ENCODE measurements around the gene HS3ST5. TPM values are rescaled to one million over a fixed set of nuclear protein-coding genes. Genes with fewer than 3 reads are reported as not detected.
"Not testable (repeated sequence)": the region's sequence is repeated elsewhere in the genome, so short reads cannot be mapped to it uniquely, and the experiment has no call there.

HS3ST5 gene
- total RNA-seq, 3 donors from 2014 or later, result not detected

DNA sequence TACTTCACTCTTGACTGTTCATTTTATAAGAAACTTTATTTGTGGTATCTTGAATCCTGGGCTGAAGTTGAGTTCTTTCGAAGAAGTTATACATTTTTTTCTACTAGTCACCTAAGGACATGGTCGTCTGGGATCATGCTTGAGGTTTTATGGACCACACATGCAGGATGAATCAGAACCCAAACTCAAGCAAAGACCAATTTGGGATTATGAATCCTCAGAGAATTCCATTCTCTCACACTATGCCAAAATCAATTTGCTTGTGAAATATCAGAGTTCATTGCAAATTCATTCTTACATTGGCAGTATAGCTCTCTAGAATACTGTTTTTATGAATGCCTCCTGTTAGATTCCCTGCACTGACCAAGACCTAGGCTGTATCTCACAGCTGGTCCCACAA lies 257.6 kb downstream of the HS3ST5 start:
- TF ChIP-seq POLR2AphosphoS5 (IDR thresholded peaks at IDR 0.05) (no peak), POLR2A (IDR thresholded peaks at IDR 0.05) (no peak)
- TF ChIP-seq, protein P1, sequence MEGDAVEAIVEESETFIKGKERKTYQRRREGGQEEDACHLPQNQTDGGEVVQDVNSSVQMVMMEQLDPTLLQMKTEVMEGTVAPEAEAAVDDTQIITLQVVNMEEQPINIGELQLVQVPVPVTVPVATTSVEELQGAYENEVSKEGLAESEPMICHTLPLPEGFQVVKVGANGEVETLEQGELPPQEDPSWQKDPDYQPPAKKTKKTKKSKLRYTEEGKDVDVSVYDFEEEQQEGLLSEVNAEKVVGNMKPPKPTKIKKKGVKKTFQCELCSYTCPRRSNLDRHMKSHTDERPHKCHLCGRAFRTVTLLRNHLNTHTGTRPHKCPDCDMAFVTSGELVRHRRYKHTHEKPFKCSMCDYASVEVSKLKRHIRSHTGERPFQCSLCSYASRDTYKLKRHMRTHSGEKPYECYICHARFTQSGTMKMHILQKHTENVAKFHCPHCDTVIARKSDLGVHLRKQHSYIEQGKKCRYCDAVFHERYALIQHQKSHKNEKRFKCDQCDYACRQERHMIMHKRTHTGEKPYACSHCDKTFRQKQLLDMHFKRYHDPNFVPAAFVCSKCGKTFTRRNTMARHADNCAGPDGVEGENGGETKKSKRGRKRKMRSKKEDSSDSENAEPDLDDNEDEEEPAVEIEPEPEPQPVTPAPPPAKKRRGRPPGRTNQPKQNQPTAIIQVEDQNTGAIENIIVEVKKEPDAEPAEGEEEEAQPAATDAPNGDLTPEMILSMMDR (IDR thresholded peaks at IDR 0.05), result no peak
- H3K4me3 ChIP-seq, result no peak overlapping the region
- no peak overlapping the region for H3K27ac ChIP-seq
- intact Hi-C loops (cut with DNase I; ENCODE audit: low total_unique reads), result no loop called here
- DNase-seq (ENCODE audit: low spot score in 2 of 2), result no peak
- H3K27me3 ChIP-seq, result no peaks in the 10 kb centered on the region
- no peaks in the 10 kb centered on the region for H3K36me3 ChIP-seq
- no peaks in the 10 kb centered on the region for H3K4me1 ChIP-seq
- H3K9me3 ChIP-seq, result no peaks in the 10 kb centered on the region

DNA sequence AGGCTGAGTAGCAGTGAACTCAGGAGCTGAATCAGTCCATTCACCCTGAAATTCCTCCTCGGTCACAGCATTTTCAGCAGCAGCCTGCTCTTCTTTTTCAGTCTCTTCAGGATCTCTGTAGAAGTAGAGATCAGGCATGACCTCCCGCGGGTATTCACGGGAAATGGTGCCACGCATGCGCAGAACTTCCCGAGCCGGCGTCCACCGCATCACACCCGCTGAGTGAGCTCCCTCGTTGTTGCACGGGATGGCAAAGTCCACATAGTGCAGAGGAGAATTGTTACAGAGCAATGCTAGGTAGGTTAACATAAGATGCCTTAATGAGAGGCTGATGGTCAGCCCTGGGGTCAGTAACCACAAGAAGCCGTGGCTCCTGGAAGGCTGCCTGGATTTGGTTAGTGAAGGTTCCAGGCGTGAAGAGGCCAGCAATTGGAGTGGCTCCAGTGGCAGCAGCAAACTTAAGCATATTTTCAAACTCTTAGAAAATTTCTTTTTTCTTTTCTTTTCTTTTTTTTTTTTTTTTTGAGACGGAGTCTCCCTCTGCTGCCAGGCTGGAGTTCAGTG lies 258.4 kb downstream of the HS3ST5 start:
- Histone ChIP-seq H3K4me1 (no peaks in the 10 kb centered on the region), H3K27ac (no peak overlapping the region), H3K9me3 (no peaks in the 10 kb centered on the region), H3K4me3 (no peak overlapping the region), H3K36me3 (no peaks in the 10 kb centered on the region), H3K27me3 (no peaks in the 10 kb centered on the region)
- no peak for TF ChIP-seq POLR2AphosphoS5 (IDR thresholded peaks at IDR 0.05)
- TF ChIP-seq, protein P1 (IDR thresholded peaks at IDR 0.05), result no peak
- no peak for TF ChIP-seq POLR2A (IDR thresholded peaks at IDR 0.05)
- intact Hi-C loops (cut with DNase I; ENCODE audit: low total_unique reads), result no loop called here
- DNase-seq (ENCODE audit: low spot score in 2 of 2), result no peak

DNA sequence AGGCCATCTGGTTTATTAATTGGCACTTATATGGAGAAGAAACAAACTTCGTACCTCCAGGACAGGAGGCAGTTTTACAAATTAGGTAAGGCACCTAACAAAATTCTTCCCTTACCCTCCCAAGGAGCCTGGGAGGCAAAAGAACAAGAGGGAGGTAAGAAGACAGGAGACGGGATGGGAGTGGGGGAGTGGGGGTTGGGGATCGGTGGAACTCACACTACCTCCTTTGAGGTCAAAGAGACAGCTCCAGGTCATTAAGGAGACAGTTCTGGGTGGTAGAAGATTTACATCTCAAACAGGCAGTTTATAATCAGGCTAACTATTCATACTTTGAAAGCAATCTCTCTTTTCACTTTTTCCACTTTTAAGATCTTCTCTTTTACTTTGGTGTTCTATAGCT lies 259.6 kb downstream of the HS3ST5 start:
- DNase-seq (ENCODE audit: low spot score in 2 of 2), result no peak
- no peak overlapping the region for H3K4me3 ChIP-seq
- H3K27ac ChIP-seq, result no peak overlapping the region
- no peaks in the 10 kb centered on the region for H3K36me3 ChIP-seq
- no peaks in the 10 kb centered on the region for H3K9me3 ChIP-seq
- TF ChIP-seq POLR2A (IDR thresholded peaks at IDR 0.05) (no peak), POLR2AphosphoS5 (IDR thresholded peaks at IDR 0.05) (no peak)
- TF ChIP-seq, protein P1 (IDR thresholded peaks at IDR 0.05), result no peak
- intact Hi-C loops (cut with DNase I; ENCODE audit: low total_unique reads), result no loop called here
- no peaks in the 10 kb centered on the region for H3K27me3 ChIP-seq
- H3K4me1 ChIP-seq, result no peaks in the 10 kb centered on the region

DNA sequence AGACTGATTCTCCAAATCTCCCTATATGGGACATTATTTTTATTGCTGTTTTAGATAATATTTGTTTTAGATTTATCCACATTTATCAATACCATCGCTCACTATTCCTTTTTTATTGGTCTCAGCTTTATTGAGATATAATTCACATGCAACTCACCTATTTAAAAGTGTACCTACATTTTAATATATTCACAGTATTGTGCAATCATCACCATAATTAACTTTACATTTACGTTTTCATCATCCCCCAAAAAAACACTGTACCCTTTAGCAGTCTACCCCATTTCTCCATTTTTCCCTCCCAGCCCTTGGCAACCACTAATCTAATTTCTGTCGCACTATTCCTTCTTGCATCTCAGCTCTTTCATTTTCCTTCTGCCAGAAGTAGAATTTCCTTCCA lies 261.1 kb downstream of the HS3ST5 start:
- H3K27me3 ChIP-seq, result no peaks in the 10 kb centered on the region
- intact Hi-C loops (cut with DNase I; ENCODE audit: low total_unique reads), result no loop called here

DNA sequence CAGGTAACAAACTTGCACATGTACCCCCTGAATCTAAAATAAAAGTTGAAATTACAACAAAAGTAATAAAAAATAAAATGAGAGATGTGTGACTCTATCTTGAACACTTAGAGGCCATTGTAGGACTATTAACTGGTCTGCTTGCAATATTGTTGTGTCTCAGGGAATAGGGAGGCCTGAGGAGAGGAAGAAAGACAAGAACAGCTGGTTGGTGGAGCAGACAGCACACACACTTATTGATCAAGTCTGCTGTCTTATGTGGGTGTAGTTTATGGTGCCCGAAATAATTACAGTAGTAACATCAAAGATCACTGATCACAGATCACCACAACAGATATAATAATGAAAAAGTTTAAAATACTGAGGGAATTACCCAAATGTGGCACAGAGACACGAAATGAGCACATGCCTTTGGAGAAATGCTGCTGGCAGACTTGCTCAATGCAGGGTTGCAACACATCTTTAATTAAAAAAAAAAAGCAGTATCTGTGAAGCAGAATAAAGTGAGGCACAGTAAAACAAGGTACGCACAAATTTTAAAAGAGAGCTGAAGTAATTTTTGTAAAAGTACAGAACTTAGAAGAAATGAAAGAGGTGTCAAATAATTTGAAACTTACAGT lies 261.8 kb downstream of the HS3ST5 start:
- intact Hi-C loops (cut with DNase I; ENCODE audit: low total_unique reads), result no loop called here
- TF ChIP-seq POLR2A (IDR thresholded peaks at IDR 0.05) (no peak), POLR2AphosphoS5 (IDR thresholded peaks at IDR 0.05) (no peak)
- TF ChIP-seq, protein P1 (IDR thresholded peaks at IDR 0.05), result no peak
- Histone ChIP-seq H3K9me3 (no peaks in the 10 kb centered on the region), H3K27me3 (no peaks in the 10 kb centered on the region), H3K4me3 (no peak overlapping the region), H3K36me3 (no peaks in the 10 kb centered on the region), H3K4me1 (no peaks in the 10 kb centered on the region), H3K27ac (no peak overlapping the region)
- no peak for DNase-seq (ENCODE audit: low spot score in 2 of 2)

More for the DNA sequence above, 261.1 kb downstream of the HS3ST5 start:
- Histone ChIP-seq H3K4me3 (no peak overlapping the region), H3K9me3 (no peaks in the 10 kb centered on the region), H3K36me3 (no peaks in the 10 kb centered on the region), H3K27ac (no peak overlapping the region), H3K4me1 (no peaks in the 10 kb centered on the region)
- no peak for TF ChIP-seq POLR2A (IDR thresholded peaks at IDR 0.05)
- TF ChIP-seq, protein P1 (IDR thresholded peaks at IDR 0.05), result no peak
- TF ChIP-seq POLR2AphosphoS5 (IDR thresholded peaks at IDR 0.05), result no peak
- DNase-seq (ENCODE audit: low spot score in 2 of 2), result no peak

DNA sequence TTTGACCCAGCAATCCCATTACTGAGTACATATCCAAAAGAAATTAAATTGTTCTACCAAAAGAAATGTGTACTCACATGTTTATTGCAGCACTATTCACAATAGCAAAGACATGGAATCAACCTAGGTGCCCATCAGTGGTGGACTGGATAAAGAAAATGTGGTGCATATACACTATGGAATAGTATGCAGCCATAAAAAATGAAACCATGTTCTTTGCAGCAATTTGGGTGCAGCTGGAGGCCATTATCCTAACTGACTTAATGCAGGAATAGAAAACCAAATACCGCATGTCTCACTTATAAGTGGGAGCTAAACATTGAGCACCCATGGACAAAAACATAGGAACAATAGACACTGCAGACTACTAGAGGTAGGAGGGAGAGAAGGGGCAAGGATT lies 262.4 kb downstream of the HS3ST5 start:
- H3K27me3 ChIP-seq; H3K4me3 ChIP-seq; H3K9me3 ChIP-seq; DNase-seq (ENCODE audit: low spot score in 2 of 2); H3K36me3 ChIP-seq; intact Hi-C loops (cut with DNase I; ENCODE audit: low total_unique reads); H3K4me1 ChIP-seq; H3K27ac ChIP-seq: not testable (repeated sequence)

Measured in breast epithelium (tissue), 4 donors.